Measurements from ENCODE around the gene NDC80.

NDC80 gene

GRCh38 chr18:2610549-2610948, 39.2 kb downstream of the NDC80 start:
- no peaks in the 10 kb centered on the region for H3K4me1 ChIP-seq (ENCODE audit: insufficient read depth, poor library complexity, severe bottlenecking)
- no peaks in the 10 kb centered on the region for H3K27me3 ChIP-seq (ENCODE audit: insufficient read depth, poor library complexity, severe bottlenecking)
- TF ChIP-seq CTCF (IDR thresholded peaks at IDR 0.05; ENCODE audit: poor library complexity, severe bottlenecking): no peak
- no peak for DNase-seq (ENCODE audit: low spot score)
- H3K4me3 ChIP-seq (ENCODE audit: severe bottlenecking): no peak overlapping the region
- no peak for ATAC-seq (ENCODE audit: low read depth)
- peaks cover 89% of the 10 kb centered on the region for H3K36me3 ChIP-seq (ENCODE audit: low read depth)
- no peaks in the 10 kb centered on the region for H3K9me3 ChIP-seq (ENCODE audit: severe bottlenecking)
- H3K27ac ChIP-seq (ENCODE audit: poor library complexity, severe bottlenecking): no peak overlapping the region

- Histone ChIP-seq H3K27ac (ENCODE audit: poor library complexity, severe bottlenecking) (no peak overlapping the region), H3K9me3 (ENCODE audit: severe bottlenecking) (no peaks in the 10 kb centered on the region), H3K36me3 (ENCODE audit: low read depth) (peaks cover 82% of the 10 kb centered on the region), H3K27me3 (ENCODE audit: insufficient read depth, poor library complexity, severe bottlenecking) (no peaks in the 10 kb centered on the region), H3K4me1 (ENCODE audit: insufficient read depth, poor library complexity, severe bottlenecking) (no peaks in the 10 kb centered on the region), H3K4me3 (ENCODE audit: severe bottlenecking) (no peak overlapping the region)
- no peak for ATAC-seq (ENCODE audit: low read depth)
- no peak for TF ChIP-seq CTCF (IDR thresholded peaks at IDR 0.05; ENCODE audit: poor library complexity, severe bottlenecking)
- DNase-seq (ENCODE audit: low spot score): no peak
Observed at GRCh38 chr18:2612996-2613395, 41.6 kb downstream of the NDC80 start.

- TF ChIP-seq CTCF (IDR thresholded peaks at IDR 0.05; ENCODE audit: poor library complexity, severe bottlenecking): no peak
- no peak for DNase-seq (ENCODE audit: low spot score)
- no peaks in the 10 kb centered on the region for H3K9me3 ChIP-seq (ENCODE audit: severe bottlenecking)
- no peak; the same call in 2 of the 3 replicates for ATAC-seq (ENCODE audit: low read depth)
- peaks cover 40% of the 10 kb centered on the region for H3K36me3 ChIP-seq (ENCODE audit: low read depth)
- H3K27me3 ChIP-seq (ENCODE audit: insufficient read depth, poor library complexity, severe bottlenecking): no peaks in the 10 kb centered on the region
- H3K27ac ChIP-seq (ENCODE audit: poor library complexity, severe bottlenecking): no peak overlapping the region
- H3K4me1 ChIP-seq (ENCODE audit: insufficient read depth, poor library complexity, severe bottlenecking): no peaks in the 10 kb centered on the region
- no peak overlapping the region for H3K4me3 ChIP-seq (ENCODE audit: severe bottlenecking)
Observed at GRCh38 chr18:2617401-2617998, 46.1 kb downstream of the NDC80 start.

- peaks cover 35% of the 10 kb centered on the region for H3K36me3 ChIP-seq (ENCODE audit: low read depth)
- no peaks in the 10 kb centered on the region for H3K9me3 ChIP-seq (ENCODE audit: severe bottlenecking)
- no peak overlapping the region for H3K4me3 ChIP-seq (ENCODE audit: severe bottlenecking)
- H3K27me3 ChIP-seq (ENCODE audit: insufficient read depth, poor library complexity, severe bottlenecking): no peaks in the 10 kb centered on the region
- DNase-seq (ENCODE audit: low spot score) (no peak), ATAC-seq (ENCODE audit: low read depth) (no peak)
- H3K27ac ChIP-seq (ENCODE audit: poor library complexity, severe bottlenecking): no peak overlapping the region
- TF ChIP-seq CTCF (IDR thresholded peaks at IDR 0.05; ENCODE audit: poor library complexity, severe bottlenecking): no peak
- H3K4me1 ChIP-seq (ENCODE audit: insufficient read depth, poor library complexity, severe bottlenecking): no peaks in the 10 kb centered on the region
Observed at GRCh38 chr18:2618009-2618408, 46.7 kb downstream of the NDC80 start.

GRCh38 chr18:2625217-2625616, 53.9 kb downstream of the NDC80 start:
- no peak for ATAC-seq (ENCODE audit: low read depth)
- TF ChIP-seq CTCF (IDR thresholded peaks at IDR 0.05; ENCODE audit: poor library complexity, severe bottlenecking): no peak
- Histone ChIP-seq H3K27me3 (ENCODE audit: insufficient read depth, poor library complexity, severe bottlenecking) (no peaks in the 10 kb centered on the region), H3K4me3 (ENCODE audit: severe bottlenecking) (no peak overlapping the region), H3K27ac (ENCODE audit: poor library complexity, severe bottlenecking) (no peak overlapping the region), H3K9me3 (ENCODE audit: severe bottlenecking) (no peaks in the 10 kb centered on the region), H3K4me1 (ENCODE audit: insufficient read depth, poor library complexity, severe bottlenecking) (no peaks in the 10 kb centered on the region), H3K36me3 (ENCODE audit: low read depth) (no peaks in the 10 kb centered on the region)
- no peak for DNase-seq (ENCODE audit: low spot score)
